K562 (cell line): ENCODE results near the gene MEGF9. TPM values are rescaled to one million over a fixed set of nuclear protein-coding genes. Genes with fewer than 3 reads are reported as not detected.
A peak's percentile ranks its signal among the peaks of the same experiment; 100 is the strongest.

Experiments used
- ATAC-seq: fragments of 200-7000 bp; cut with Tn5 transposase; 3 replicates; pipeline ENCODE4 v1.9.1; 2020; ENCODE audit warnings: moderate library complexity
- BruUV-seq: library from RNA; stranded (reverse); fragments of 400-500 nt; replicated peaks from 2 replicates; lab custom pipeline; 2021; lab: Mats Ljungman, UMichigan
- CTCF ChIA-PET: fragments of 300-600 bp; formaldehyde crosslinking; extraction: SDS; loops from one replicate; lab custom pipeline; 2021; ENCODE audit warnings: low intra/inter-chr PET ratio; lab: Yijun Ruan, JAX
- POLR2A ChIA-PET: fragments of 300-600, 350-650 bp; sonication (Branson Sonifier 250); formaldehyde crosslinking; extraction: SDS; loops from one replicate; lab custom pipeline; 2021; ENCODE audit warnings: antibody characterized with exemption, inconsistent platforms; lab: Yijun Ruan, JAX
- DNase-seq, 4 experiments: peaks; one replicate each; pipeline versions ENCODE4 v3.0.0 to v3.0.0-alpha.2; 2011 to 2018; ENCODE audit warnings: low spot score in 3 of 4, mixed read lengths in 3 of 4; ENCODE audit errors: extremely low read depth in 1 of 4
- FAIRE-seq: peaks from 2 replicates; lab custom pipeline; 2011; peaks lifted over from hg19 to GRCh38; lab: Jason Lieb, UNC
- H2AFZ ChIP-seq: 2 replicates; pipeline ENCODE4 v1.6.0; 2011; ENCODE audit warnings: low read depth, low read length, control low read depth, inconsistent platforms
- H3K27ac ChIP-seq: fragments of 200-600 bp; 3 replicates; pipeline ENCODE4 v1.8.0; 2011; ENCODE audit warnings: low read depth, mild to moderate bottlenecking, control low read depth, inconsistent platforms, low read length, moderate library complexity, mixed read lengths; ENCODE audit errors: extremely low read depth
- H3K27me3 ChIP-seq, 2 experiments: fragments of 300-600 bp in 1 of 2; 2 replicates in 1 of 2; 3 replicates in 1 of 2; pipeline versions ENCODE4 v1.6.0 to v1.8.0; 2011; ENCODE audit warnings: inconsistent platforms in 2 of 2, low read length in 2 of 2, mild to moderate bottlenecking in 1 of 2, mixed read lengths in 1 of 2, moderate library complexity in 1 of 2; ENCODE audit not compliant: control insufficient read depth in 2 of 2, insufficient read depth in 2 of 2
- H3K36me3 ChIP-seq: fragments of 300-600 bp; 3 replicates; pipeline ENCODE4 v1.8.0; 2011; ENCODE audit warnings: mild to moderate bottlenecking, low read length, inconsistent platforms; ENCODE audit not compliant: control insufficient read depth, insufficient read depth
- H3K4me1 ChIP-seq, 2 experiments: fragments of 200-600 bp in 1 of 2; replicated peaks in 1 of 2; 2 replicates in 1 of 2; 3 replicates in 1 of 2; pipeline versions ENCODE4 v1.5.1 to v1.8.0; 2011; ENCODE audit warnings: inconsistent platforms in 2 of 2, low read length in 2 of 2, mild to moderate bottlenecking in 1 of 2, mixed read lengths in 1 of 2, moderate library complexity in 1 of 2; ENCODE audit not compliant: control insufficient read depth in 2 of 2, insufficient read depth in 2 of 2
- H3K4me2 ChIP-seq: 2 replicates; pipeline ENCODE4 v1.6.1; 2011; ENCODE audit warnings: low read length, control low read depth, inconsistent platforms, mixed read lengths; ENCODE audit not compliant: insufficient read depth
- H3K4me3 ChIP-seq: fragments of 200-600 bp; sonication (generic), shearing (Covaris generic); 2 replicates; pipeline ENCODE4 v1.5.1; 2016; ENCODE audit warnings: control low read depth, inconsistent platforms
- H3K79me2 ChIP-seq: fragments of 200-600 bp; 3 replicates; pipeline ENCODE4 v1.8.0; 2011; ENCODE audit warnings: low read length, inconsistent platforms; ENCODE audit not compliant: control insufficient read depth, insufficient read depth
- H3K9ac ChIP-seq, 2 experiments: 2 replicates each; pipeline versions ENCODE4 v1.6.0 to v1.6.1; 2011; ENCODE audit warnings: low read depth in 2 of 2, low read length in 2 of 2, control low read depth in 1 of 2, inconsistent platforms in 1 of 2, mild to moderate bottlenecking in 1 of 2, mixed read lengths in 1 of 2; ENCODE audit not compliant: insufficient read depth in 1 of 2
- H3K9me1 ChIP-seq: one replicate; pipeline ENCODE4 v1.6.0; 2011; ENCODE audit warnings: inconsistent platforms, mild to moderate bottlenecking, low read length, moderate library complexity; ENCODE audit not compliant: control insufficient read depth, insufficient read depth
- H3K9me3 ChIP-seq: replicated peaks from 2 replicates; pipeline ENCODE4 v1.5.1; 2011; ENCODE audit warnings: low read depth, low read length, inconsistent platforms; ENCODE audit not compliant: control insufficient read depth, insufficient read depth
- H4K20me1 ChIP-seq: replicated peaks from 2 replicates; pipeline ENCODE4 v1.6.1; 2011; ENCODE audit warnings: low read length, inconsistent platforms, mixed read lengths; ENCODE audit not compliant: control insufficient read depth, insufficient read depth
- NR3C1 ChIP-seq: sonication (generic); formaldehyde crosslinking; IDR thresholded peaks from 2 replicates; pipeline ENCODE4 v1.8.1; 2022; ENCODE audit warnings: missing genetic modification reagents
- PCBP1 ChIP-seq: fragments of 200-400 bp; formaldehyde crosslinking; IDR thresholded peaks from 2 replicates; pipeline ENCODE4 v1.6.1; 2018; ENCODE audit warnings: mild to moderate bottlenecking, low read depth, low read length; ENCODE audit not compliant: poor library complexity, severe bottlenecking
- POU5F1 ChIP-seq: fragments of 150-350 bp; IDR thresholded peaks from 2 replicates; pipeline ENCODE4 v1.6.1; 2014; ENCODE audit warnings: borderline replicate concordance, low read length, low read depth, mild to moderate bottlenecking; ENCODE audit not compliant: partially characterized antibody
- ZFP36 ChIP-seq: fragments of 150-350 bp; IDR thresholded peaks from 2 replicates; pipeline ENCODE4 v1.6.1; 2018; ENCODE audit warnings: low read length, low read depth; ENCODE audit not compliant: partially characterized antibody
- ZKSCAN1 ChIP-seq: fragments of 150-350 bp; IDR thresholded peaks from 2 replicates; pipeline ENCODE4 v1.6.1; 2016; ENCODE audit warnings: low read depth, low read length
- ZNF146 ChIP-seq: IDR thresholded peaks from one replicate; pipeline ENCODE4 v1.6.1; 2018; ENCODE audit warnings: missing compliant biosample characterization; ENCODE audit not compliant: unreplicated experiment
- ZNF668 ChIP-seq: fragments of 250-450 bp; sonication (Bioruptor Pico); IDR thresholded peaks from 2 replicates; pipeline ENCODE4 v1.8.0; 2022; ENCODE audit warnings: mild to moderate bottlenecking, inconsistent platforms
- WGBS: fragments of 100-300 bp; shearing (Covaris generic); methylation state at CpG from one replicate; pipeline ENCODE4 v1.1.6; 2016; ENCODE audit warnings: low coverage, mixed read lengths; ENCODE audit not compliant: insufficient coverage; ENCODE audit errors: missing lambda C conversion rate; 5-methylcytosine and 5-hydroxymethylcytosine counted together
- in situ Hi-C: fragments of 300-500 bp; cut with MboI; formaldehyde crosslinking; loops from 4 replicates; pipeline ENCODE4 v1.15.0; 2018; ENCODE audit warnings: inconsistent platforms, mixed read lengths
- intact Hi-C: fragments of 100-400 bp; cut with micrococcal nuclease; formaldehyde crosslinking; loops from 2 replicates; pipeline ENCODE4 v1.14.2; 2022
- polyA plus RNA-seq, 8 experiments: library from polyadenylated mRNA; depleted of rRNA in 4 of 8; stranded (reverse) in 5 of 8; unstranded in 3 of 8; fragments of >200 nt; fragmentation: Nextera tagmentation in 2 of 8; fragmentation: Illumina TruSeq in 1 of 8; extraction: Ambion mirVana in 2 of 8; extraction: Trizol in 1 of 8; gene quantifications; 2 replicates each; pipeline versions ENCODE4 v1.2.1 to v1.2.3, GENCODE V29; 2011 to 2014; ENCODE audit warnings: inconsistent platforms in 1 of 8, missing spikeins in 1 of 8
- total RNA-seq, 7 experiments: library from RNA; depleted of rRNA in 6 of 7; stranded (reverse); fragments of >200 nt in 6 of 7; fragmentation: Illumina TruSeq in 2 of 7; extraction: Trizol in 2 of 7; gene quantifications; 2 replicates each; pipeline versions ENCODE4 v1.2.1 to v1.2.3, GENCODE V29; 2011 to 2021; ENCODE audit warnings: low replicate concordance in 1 of 7

MEGF9 gene
- total and polyA plus RNA-seq, 9 of the 15 experiments (the other 6 are each of a cell fraction or from before 2014, with no cell fraction given) = 2.1 to 6.2 (median 3.8) TPM

- no TSS peak for BruUV-seq
Measured at GRCh38 chr9:120720404-120720803, 6.1 kb upstream of the MEGF9 start.

GRCh38 chr9:120718316-120718715, 4.0 kb upstream of the MEGF9 start:
- DNase-seq (no peak), ATAC-seq (no peak), FAIRE-seq (no peak)
- no TSS peak for BruUV-seq
- Histone ChIP-seq H3K4me2 (no peak overlapping the region), H3K79me2 (peaks cover 7% of the 10 kb centered on the region; the same call in 2 of the 3 replicates), H2AFZ (no peak overlapping the region), H3K27me3 (no peaks in the 10 kb centered on the region), H3K9ac (no peak overlapping the region), H3K27ac (no peak overlapping the region), H3K9me3 (no peaks in the 10 kb centered on the region), H4K20me1 (no peaks in the 10 kb centered on the region), H3K36me3 (no peaks in the 10 kb centered on the region), H3K9me1 (no peaks in the 10 kb centered on the region), H3K4me1 (peaks cover 5 to 21% of the 10 kb centered on the region in 2 experiments; a peak in 4 of 5 replicates), H3K4me3 (no peak overlapping the region)
- TF ChIP-seq NR3C1 (no peak), PCBP1 (no peak), ZKSCAN1 (no peak), POU5F1 (no peak)
- ChIA-PET POLR2A (interaction anchor here (0.7 to 1.2 kb wide), 5 partner anchors 9 to 76 kb away, joined by 3 to 5 read pairs (median 3); no protein-coding TSS in a partner anchor), CTCF (no interaction called here)
- intact Hi-C loops (no loop called here), in situ Hi-C loops (no loop called here)
- 36% methylated on average over 3 of the region's 3 CpGs for WGBS

More at GRCh38 chr9:120720404-120720803, 6.1 kb upstream of the MEGF9 start:
- Histone ChIP-seq H4K20me1 (no peaks in the 10 kb centered on the region), H3K9me1 (no peaks in the 10 kb centered on the region), H3K9me3 (no peaks in the 10 kb centered on the region), H3K36me3 (no peaks in the 10 kb centered on the region), H3K4me3 (no peak overlapping the region), H2AFZ (no peak overlapping the region), H3K27me3 (no peaks in the 10 kb centered on the region), H3K4me2 (no peak overlapping the region), H3K79me2 (no peaks in the 10 kb centered on the region), H3K4me1 (peaks cover 2% of the 10 kb centered on the region in 2 experiments), H3K27ac (no peak overlapping the region), H3K9ac (peak overlapping the region in 1 of 2 experiments; percentile 32; a peak in 1 of 4 replicates)
- DNase-seq (no peak), FAIRE-seq (no peak), ATAC-seq (no peak)
- intact Hi-C loops (no loop called here), in situ Hi-C loops (no loop called here)
- POLR2A ChIA-PET = no interaction called here
- 42% methylated on average over 4 of the region's 4 CpGs for WGBS
- peak; percentile 15 for TF ChIP-seq ZNF146 (CRISPR knock-in tag)
- peak; percentile 11 for TF ChIP-seq ZFP36
- no peak for TF ChIP-seq ZNF668 (CRISPR knock-in tag)
- CTCF ChIA-PET = no interaction called here
